ENCODE data around the gene EML4.
"Not testable (repeated sequence)": the region's sequence is repeated elsewhere in the genome, so short reads cannot be mapped to it uniquely, and the experiment has no call there.

EML4 gene

DNA sequence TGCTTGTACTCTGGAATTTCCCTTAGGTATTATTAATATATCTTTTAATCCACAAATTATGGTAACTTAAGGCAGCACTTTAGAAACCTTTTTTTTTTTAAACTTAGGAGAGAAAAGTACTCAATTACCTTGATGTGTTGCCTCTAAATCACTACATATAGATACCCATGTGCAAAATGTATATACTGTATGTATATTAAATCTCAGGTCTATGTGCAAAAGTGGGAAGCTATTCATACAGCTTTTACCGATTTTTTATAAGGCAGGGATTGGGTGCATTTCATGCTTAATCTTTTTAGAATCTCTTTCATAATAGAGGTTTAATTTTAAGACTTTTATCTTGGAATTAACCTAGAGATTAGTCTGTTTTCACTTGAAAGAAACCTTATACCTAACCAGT is 3.4 kb downstream of the EML4 start:
- DNase-seq (ENCODE audit: low read depth in 2 of 2) = no peak

DNA sequence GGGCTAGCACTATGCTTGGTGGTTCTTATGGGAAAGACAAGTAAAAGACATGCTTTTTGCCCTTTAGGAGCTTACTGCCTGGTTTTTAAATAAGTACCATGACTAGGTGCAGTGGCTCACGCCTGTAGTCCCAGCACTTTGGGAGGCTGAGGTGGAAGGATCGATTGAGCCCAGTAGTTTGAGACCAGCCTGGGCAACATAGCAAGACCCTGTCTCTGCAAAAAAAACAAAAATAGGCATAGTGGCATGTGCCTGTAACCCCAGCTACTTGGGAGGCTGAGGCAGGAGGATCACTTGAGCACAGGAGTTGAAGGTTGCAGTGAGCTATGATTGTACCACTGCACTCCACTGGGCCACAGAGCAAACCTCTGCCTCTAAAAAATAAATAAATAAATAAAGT is 4.3 kb downstream of the EML4 start:
- DNase-seq (ENCODE audit: low read depth in 2 of 2) = not testable (repeated sequence)

DNA sequence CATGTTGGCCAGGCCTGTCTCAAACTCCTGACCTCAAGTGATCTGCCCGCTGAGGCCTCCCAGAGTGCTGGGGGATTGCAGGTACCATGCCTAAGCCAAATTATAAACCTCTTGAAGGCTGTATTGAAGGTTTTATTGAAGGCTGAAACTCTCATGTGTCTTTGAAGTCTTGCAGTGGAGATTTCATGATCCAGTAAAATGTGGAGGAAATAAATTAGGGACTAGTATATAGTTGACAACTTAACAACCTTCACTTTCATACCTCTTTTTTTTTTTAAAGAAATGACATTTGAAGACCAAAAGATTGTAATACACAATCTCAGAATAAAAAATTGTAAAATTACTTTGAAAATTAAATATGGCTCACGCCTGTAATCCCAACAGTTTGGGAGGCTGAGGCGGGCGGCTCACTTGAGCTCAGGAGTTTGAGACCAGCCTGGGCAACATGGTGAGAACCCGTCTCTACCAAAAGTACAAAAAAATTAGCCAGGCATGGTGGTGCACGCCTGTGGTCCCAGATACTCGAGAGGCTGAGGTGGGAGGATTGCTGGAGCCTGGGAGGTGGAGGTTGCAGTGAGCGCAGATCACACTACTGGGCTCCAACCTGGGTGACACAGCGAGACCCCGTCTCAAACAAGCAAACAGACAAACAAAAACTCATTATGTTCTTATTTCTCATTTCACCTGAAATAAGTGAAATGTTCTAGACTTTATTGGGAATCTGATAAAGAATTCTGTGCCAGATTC is 8.0 kb downstream of the EML4 start:
- DNase-seq (ENCODE audit: low read depth in 2 of 2) = no peak

DNA sequence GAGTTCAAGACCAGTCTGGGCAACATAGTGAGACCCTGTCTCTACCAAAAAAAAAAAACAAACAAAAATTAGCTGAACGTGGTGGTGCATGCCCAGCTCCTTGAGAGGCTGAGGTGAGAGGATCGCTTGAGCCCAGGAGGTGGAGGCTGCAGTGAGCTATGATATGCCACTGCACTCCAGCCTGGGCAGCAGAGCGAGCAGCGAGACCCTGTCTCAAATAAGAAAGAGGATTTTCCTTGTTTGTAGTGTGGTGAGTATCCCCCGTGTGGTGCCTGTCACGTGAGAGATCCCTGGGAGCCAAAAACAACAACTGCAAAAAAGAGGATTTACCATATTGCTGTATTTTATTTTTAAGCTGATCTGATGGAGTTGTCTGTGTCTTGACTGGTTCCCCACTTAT is 9.2 kb downstream of the EML4 start:
- DNase-seq (ENCODE audit: low read depth in 2 of 2) = no peak

DNA sequence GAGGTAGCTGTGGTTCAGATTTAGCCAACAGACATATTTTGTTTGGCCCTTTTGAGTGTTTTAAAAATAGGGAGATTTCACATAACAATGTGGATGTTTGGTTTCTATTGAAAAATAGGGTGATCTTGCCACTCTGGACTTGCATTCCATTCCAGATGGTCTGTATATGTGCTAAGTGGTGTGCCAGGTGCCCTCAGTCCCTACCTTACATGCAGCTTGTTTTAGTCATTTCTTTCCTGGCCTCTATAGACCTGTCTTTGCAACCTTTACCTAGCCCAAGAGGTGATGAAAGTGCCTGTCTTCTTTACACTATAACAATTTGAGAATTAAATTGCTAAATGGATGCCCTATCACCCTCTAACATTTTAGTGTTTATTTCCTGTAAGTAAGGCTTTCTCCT is 11.1 kb downstream of the EML4 start:
- no peak for DNase-seq (ENCODE audit: low read depth in 2 of 2)

DNA sequence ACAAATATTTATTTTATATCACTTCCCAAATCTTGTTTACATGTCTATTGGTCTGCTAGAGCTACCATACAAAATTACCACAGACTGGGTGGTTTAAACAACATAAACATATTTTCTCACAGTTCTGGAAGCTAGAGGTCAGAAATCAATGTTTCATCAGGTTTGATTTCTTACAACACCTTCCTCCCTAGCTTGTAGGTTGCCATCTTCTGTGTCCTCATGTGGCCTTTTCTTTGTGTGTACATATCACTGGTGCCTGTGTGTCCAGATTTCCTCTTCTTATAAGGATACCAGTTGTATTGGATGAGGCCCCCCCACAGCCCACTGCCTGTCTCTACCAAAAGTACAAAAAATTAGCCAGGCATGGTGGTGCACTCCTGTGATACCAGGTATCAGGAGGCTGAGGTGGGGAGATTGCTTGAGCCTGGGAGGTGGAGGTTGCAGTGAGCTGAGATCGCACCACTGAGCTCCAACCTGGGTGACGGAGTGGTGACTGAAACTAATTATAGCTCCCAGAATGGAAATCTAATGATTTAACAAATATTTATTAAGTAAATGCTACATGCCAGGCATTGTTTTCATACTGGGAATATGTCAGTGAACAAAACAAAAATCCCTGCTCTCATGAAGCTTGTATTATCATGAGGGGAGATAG is 13.6 kb downstream of the EML4 start:
- DNase-seq (ENCODE audit: low read depth in 2 of 2) = no peak

DNA sequence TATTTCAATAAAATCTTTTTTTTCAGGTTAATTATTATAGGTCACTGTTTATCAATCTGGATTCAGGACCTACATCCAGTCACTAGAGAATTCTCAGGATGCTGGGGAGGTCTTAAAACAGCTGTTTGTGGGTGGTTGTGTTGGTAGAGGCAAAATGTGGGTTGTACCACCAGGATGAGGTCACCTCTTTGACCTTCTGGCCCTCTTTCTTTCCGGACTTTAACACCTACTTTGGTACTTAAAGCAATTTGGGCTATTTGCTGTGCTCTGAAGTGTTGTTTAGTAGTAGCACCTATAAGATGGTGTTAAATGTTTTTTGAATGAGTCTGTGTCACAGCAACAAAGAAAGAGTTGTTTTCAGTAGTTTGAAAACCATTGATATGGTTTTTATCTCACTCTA is 14.6 kb downstream of the EML4 start:
- DNase-seq (ENCODE audit: low read depth in 2 of 2) = no peak

DNA sequence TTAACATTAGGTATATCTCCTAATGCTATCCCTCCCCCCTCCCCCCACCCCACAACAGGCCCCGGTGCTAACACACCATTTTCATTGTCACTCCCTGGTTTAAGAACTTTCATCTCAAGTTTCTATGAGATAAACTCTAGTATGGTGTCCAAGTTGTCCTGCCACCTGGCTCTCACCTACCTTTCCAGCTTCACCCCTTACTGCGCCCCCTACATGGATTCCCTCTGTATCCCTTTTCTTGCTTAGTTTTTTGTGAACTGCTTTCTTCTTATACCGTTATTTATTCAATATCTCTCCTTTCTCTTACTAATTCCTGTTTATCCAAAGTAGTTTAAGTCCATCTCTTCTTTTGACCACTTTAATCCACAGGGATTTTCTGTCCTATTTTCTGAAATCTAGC is 15.2 kb downstream of the EML4 start:
- no peak for DNase-seq (ENCODE audit: low read depth in 2 of 2)

DNA sequence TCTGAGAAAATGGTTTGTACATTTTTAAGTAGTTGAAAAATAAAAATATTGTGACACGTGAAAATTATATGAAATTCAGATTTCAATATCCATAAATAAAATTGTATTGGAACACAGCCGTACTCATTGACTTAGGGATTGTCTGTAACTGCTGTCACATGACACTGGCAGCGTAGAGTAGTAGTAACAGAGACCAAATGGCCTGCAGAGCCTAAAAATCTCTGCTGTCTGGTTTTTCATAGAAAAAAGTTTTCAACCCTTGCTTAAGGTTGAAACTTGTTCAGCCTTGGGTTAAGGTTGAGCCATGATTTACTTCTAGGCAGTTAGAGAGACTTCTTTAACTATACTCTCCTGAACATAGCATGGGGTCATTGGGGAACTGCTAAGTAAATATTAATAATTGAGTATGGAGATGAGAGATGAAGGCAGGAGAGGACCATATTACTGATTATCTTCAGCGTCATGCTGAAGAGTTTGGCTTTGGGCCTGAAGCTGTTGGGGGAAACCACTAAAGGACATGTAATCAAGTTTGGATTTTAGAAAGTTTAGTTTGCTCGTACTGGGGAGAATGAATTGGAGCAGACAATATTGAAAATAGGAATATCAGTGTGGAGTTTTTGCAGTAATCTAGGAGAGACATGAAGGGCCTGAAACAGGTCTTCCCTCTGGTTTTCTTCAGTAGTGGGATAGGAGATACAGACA is 16.2 kb downstream of the EML4 start:
- no peak for DNase-seq (ENCODE audit: low read depth in 2 of 2)

DNA sequence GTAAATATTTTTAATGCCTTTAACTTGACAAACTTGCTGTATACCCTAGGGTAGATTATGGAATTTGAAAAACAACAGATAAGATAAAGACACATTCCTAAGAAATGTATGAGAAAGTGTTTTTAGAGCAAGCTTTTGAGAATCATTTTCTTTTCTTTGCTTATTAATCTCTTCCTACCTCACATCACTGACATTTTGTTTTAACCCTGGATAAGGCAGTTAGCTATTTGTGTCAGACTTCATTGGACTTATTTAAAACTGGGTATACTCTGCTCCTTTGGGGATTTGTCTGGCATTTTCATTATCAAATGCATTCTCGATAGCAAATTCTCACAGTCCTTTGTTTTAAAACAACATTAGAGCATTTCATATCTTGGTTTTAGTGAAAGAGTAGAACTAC is 17.2 kb downstream of the EML4 start:
- DNase-seq (ENCODE audit: low read depth in 2 of 2) = no peak

DNA sequence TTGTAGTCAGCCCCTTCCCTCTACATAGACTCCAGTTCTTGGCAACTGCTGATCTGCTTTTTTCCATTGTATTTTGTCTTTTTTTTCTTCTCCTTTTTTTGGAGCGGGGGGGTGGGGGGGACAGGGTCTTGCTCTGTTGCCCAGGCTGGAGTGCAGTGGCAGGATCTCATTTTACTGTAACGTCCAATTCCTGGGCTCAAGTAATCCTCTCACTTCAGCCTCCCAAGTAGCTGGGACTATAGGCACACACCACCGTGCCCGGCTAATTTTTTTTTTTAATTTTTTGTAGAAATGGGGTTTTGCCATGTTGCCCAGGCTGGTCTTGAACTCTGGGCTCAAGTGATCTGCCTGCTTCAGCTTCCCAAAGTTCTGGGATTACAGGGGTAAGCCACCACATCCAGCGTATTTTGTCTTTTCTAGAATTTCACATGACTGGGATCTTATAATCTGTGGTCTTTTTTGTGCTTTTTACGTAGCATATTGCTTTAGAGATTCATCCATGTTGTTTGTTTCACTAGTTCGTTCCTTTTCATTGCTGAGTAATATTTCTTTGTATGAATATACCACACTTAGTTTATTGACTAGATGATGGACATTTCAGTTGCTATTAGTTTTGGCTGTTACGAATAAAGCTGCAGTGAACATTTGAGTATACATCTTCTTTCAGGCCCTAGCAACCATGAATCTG is 17.9 kb downstream of the EML4 start:
- no peak for DNase-seq (ENCODE audit: low read depth in 2 of 2)

DNA sequence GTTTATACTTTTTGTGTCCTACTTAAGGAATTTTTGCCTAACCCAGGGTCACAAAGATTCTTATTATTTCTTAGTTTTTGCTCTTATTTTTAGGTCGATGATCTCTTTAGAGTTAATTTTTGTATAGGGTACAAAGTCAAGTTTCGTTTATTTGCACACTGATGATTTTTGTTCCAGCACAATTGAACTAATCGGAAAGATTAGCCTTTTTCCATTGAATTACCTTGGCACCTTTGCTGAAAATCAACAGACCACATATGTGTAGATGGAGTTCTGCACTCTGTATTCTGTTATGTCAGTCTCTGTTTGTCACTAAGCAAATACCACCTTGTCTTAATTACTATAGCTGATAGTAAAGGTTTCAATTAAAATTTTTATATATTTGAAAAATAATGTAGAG is 18.7 kb downstream of the EML4 start:
- no peak for DNase-seq (ENCODE audit: low read depth in 2 of 2)

DNA sequence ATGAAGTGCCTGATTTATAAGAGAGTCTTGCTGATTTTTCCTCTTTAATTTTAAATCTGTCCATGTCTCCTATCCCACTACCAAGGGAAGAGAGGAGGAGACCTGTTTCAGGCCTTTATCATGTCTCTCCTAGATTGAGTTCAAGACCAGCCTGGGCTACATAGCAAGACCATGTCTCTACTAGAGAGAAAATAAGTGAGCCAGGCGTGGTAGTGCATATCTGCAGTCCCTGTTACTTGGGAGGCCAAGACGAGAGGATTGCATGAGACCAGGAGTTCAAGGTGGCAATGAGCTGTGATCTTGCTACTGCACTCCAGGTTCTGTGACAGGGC is 20.0 kb downstream of the EML4 start:
- no peak for DNase-seq (ENCODE audit: low read depth in 2 of 2)

DNA sequence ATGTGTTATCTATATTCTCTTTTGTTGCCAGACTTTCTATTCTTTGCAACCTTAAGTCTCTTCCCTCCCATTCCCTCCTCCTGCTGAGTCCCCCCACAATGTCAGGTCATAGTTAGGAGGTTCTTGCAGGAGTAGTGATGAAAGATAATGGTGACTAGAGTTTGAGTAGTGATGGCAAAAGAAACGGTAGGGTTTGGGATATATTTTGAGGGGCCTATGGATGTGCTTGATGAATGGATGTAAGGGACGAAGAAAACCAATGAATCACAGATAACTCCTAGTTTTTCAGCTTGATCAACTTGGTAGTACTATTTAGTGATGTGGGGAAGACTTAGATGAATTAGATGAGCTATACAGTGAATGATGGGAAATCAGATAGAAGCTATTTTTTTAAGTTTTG is 21.0 kb downstream of the EML4 start:
- no peak for DNase-seq (ENCODE audit: low read depth in 2 of 2)

DNA sequence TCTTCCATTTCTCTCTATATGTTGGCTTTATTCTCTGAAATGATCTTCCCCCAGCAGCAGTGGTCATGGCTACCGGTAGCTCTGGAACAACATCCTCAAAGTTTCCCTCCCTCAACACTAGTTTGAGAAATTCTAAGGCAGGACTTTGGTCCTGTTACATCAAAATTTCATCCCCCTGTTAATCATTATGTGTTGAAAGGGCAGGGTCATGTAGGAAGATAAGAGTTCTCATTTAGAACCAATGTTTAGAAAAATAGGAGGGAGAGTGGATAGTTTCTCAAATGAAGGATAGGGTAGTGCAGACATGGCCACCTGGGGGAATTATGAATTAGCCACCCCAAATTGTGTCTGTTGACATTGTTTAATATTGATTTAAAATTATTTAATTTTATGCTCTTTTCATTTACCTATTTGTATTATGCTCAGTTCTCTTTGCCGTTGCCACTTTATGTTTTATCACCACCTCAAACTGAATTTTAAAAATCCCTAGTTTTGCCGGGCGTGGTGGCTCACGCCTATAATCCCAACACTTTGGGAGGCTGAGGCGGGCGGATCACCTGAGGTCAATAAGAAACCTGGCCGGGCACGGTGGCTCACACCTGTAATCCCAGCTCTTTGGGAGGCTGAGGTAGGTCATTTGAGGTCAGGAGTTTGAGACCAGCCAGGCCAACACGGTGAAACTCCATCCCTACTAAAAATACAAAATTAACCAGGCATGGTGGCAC is 22.3 kb downstream of the EML4 start:
- no peak for DNase-seq (ENCODE audit: low read depth in 2 of 2)

DNA sequence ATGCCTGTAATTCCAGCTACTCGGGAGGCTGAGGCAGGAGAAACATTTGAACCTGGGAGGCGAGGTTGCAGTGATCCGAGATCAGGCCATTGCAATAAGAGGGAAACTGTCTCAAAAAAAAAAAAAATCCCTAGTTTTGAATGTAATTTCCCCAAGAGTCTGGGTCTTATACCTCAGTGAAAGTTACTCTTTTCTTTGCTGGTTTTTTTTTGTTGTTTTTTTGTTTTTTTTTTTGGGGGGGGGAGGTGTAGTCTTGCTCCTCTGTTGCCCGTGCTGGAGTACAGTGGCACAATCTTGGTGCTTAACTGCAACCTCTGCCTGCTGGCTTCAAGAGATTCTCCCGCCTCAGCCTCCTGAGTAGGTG is 22.8 kb downstream of the EML4 start:
- DNase-seq (ENCODE audit: low read depth in 2 of 2) = no peak

DNA sequence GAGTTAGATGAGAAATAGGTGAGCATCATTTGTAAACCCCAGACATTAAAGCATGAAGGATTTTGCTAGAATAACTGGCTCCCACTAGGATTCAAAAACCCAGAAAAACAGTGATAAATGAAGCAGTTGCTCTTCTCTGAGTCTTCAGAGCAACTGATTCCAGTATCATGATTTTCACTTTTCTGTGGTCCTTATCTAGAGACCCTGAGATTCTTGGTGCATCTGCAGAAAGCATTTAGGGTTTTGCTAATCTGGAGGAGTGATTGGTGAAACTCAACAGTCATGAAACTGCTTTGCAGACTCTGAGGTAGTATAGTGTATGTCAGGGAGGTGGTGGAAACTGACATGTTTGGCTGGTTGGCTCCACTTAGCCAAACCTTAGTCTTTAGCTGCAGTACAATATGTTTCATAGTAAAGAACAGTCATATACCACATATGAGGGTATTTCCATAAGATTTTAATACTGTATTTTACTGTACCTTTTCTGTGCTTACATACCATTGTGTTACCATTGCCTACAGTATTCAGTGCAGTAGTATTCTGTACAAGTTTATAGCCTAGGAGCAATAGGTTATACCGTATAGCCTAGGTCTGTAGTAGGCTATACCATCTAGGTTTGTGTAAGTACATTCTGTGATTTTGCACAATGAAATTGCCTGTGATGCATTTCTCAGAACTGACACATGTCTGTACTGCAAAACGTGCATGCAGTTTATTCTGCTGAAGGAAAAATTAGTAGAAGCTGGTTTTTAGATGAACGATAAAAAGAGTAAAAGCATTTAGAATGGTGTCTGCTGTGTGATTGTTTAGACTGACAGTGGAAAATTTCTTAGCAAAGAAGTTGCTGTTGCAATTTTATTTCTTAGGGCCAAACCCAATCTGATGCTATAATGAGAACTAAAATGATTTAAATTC is 23.8 kb downstream of the EML4 start:
- DNase-seq (ENCODE audit: low read depth in 2 of 2) = no peak

DNA sequence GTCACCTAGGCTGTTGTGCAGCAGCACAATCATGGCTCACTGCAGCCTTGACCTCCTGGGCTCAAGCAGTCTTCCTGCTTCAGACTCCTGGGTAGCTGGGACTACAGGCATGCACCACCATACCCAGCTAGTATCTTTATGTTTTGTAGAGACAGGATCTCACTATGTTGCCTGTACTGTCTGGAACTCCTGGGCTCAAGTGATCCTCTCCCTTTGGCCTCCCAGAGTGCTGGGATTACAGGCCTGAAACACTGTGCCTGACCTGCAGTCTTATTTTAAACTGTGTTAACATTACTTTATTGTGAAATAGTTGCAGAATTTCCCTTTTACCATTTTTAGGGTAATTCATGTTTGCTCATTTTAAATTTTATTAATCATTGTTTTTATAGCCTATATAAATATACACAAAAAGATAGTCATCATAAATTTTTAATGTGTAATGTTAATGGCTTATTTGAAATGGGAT is 24.6 kb downstream of the EML4 start:
- no peak for DNase-seq (ENCODE audit: low read depth in 2 of 2)

DNA sequence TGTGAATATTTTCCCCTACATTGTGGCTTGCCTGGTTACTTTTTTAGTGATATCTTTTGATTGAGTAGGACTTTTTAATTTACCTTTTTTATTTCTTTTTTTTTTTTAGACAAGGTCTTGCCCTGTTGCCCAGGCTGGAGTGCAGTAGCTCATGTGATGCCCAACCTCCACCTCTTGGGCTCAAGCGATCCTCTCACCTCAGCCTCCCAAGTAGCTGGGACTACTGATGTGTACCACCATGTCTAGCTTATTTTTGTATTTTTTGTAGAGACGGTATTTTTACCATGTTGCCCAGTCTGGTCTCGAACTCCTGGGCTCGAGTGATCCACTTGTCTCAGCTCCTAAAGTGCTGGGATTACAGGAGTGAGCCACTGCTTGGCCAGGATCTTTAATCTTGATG is 25.3 kb downstream of the EML4 start:
- DNase-seq (ENCODE audit: low read depth in 2 of 2) = no peak

DNA sequence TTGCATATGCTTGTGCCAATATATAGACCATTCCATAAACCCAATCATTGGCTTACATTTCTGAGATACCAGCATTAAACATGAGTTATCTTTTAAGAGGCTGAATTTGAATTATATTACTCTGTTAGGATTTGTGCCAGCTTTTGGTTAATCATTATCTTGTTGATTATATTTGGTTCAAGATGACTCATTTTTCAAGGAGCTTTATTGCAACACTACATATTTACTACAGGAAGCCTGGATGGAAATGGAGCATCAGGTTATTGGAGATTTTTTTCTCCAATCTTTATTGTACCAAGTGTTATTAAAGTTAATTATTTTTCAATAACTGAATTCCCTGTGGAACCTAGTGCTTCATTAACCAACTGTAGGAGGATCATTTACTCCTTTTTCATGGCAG is 26.4 kb downstream of the EML4 start:
- DNase-seq (ENCODE audit: low read depth in 2 of 2) = no peak

DNA sequence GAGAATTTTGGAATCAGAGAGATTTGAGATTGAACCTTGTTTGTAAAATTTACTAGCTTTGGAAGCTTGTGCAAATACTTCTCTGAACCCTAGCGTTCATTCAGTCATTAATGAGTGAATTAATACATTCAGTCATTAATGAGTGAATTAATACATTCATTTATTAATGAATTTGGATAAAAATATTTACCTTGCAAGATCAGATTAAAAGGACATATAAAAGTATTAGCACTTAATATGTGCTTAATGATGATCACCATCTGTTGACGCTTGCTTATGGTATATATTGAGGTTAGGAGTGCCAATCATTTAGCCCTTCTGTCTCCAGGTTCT is 26.9 kb downstream of the EML4 start:
- no peak for DNase-seq (ENCODE audit: low read depth in 2 of 2)
